Hepatocyte (in vitro differentiated cells): ENCODE results near the gene CACNA1B.

ENCODE experiments used
- EZH2phosphoT487 ChIP-seq: fragments of 200-600 bp; sonication (generic); IDR thresholded peaks from one replicate; pipeline ENCODE4 v1.6.1; 2018; ENCODE audit warnings: antibody characterized with exemption, mild to moderate bottlenecking, low read depth, moderate library complexity; ENCODE audit not compliant: unreplicated experiment, severe bottlenecking
- TF ChIP-seq, protein P1 (sequence below): fragments of 200-600 bp; sonication (generic); IDR thresholded peaks from 2 replicates; pipeline ENCODE4 v1.5.1; 2016; ENCODE audit warnings: antibody characterized with exemption, mild to moderate bottlenecking; ENCODE audit not compliant: poor library complexity

DNA sequence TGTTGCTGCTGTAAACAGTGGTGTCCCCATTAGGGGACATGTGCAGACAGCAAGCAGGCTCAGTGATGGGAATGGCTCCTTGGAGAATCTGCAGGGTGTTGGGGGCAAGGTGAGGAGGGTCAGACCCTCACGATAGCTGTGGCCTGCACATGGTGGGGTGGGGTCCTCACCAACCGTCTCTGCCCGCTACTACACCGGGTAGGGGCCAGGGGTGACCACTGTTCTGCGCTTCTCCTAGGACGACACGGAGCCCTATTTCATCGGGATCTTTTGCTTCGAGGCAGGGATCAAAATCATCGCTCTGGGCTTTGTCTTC, 4.9 kb downstream of the CACNA1B start:
- TF ChIP-seq, protein P1, sequence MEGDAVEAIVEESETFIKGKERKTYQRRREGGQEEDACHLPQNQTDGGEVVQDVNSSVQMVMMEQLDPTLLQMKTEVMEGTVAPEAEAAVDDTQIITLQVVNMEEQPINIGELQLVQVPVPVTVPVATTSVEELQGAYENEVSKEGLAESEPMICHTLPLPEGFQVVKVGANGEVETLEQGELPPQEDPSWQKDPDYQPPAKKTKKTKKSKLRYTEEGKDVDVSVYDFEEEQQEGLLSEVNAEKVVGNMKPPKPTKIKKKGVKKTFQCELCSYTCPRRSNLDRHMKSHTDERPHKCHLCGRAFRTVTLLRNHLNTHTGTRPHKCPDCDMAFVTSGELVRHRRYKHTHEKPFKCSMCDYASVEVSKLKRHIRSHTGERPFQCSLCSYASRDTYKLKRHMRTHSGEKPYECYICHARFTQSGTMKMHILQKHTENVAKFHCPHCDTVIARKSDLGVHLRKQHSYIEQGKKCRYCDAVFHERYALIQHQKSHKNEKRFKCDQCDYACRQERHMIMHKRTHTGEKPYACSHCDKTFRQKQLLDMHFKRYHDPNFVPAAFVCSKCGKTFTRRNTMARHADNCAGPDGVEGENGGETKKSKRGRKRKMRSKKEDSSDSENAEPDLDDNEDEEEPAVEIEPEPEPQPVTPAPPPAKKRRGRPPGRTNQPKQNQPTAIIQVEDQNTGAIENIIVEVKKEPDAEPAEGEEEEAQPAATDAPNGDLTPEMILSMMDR, result no peak
- TF ChIP-seq EZH2phosphoT487, result no peak
